ENCODE results near the gene BCAR1.

The BCAR1 gene

DNA sequence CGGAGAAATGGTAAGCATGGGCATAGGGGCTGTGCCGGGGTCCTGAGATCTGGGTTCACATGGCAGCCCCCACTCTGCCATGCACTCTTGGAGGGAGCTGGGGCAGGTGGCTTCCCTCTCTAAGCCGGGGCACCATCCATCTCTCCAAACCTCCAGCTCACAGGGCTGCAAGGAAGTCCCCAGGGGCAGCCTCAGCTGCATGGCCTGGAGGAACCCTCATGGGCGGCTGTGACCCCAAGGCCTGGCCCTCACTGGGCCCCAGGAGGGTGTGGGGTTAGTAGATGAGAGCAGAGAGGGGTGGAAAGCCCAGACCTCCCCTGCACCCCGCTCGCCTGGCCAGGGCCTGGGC is 47.0 kb downstream of the BCAR1 start:
- DNase-seq (ENCODE audit: low read depth in 2 of 2), result no peak

DNA sequence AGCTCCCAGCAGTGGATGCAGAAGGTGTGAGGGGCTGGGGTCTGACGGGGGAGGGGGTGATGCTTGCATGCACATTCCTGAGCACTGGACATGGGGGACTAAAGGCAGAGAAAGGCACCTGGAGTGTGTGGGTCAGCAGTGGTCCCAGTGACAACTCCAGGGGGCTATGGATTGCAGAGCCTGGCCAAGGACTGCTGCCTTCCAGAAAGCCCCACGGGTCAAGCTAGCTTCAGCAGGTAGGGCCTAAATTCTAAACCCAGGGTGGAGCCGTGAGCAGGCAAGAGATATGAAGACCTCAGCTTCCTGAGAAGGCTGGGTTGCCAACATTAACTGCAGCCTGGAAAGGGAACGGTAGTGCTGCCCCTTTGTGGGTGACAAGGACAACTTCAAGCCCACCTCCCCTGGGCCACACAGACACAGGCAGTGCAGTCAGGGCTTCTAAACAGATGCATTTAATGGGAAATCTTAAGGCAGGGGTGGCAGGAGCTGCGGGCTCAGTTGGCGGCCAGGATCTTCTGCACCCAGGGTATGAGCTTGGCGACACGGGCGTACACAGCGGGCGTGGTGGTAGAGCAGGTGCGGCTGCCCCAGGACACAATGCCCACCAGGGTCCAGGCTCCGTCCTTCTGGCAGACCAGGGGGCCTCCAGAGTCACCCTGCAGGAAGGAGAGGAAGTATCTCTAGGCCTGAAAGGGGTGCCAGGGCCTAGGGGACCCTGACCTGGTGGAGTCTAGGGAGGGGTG is 47.6 kb downstream of the BCAR1 start:
- DNase-seq (ENCODE audit: low read depth in 2 of 2), result no peak

DNA sequence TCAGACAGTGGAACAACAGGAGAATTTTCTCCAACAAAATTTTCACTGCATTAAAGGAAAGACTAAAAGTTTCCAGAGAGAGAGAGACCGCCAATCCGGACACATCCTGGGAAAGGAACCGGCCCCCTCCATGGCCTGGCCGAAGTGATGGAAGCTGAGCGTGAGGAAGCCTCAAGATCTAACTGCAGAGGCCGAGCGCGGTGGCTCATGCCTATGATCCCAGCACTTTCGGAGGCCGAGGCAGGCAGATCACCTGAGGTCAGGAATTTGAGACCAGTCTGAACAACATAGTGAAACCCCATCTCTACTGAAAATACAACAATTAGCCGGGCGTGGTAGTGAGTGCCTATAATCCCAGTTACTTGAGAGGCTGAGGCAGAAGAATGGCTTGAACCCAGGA is 48.3 kb downstream of the BCAR1 start:
- no peak for DNase-seq (ENCODE audit: low read depth in 2 of 2)

DNA sequence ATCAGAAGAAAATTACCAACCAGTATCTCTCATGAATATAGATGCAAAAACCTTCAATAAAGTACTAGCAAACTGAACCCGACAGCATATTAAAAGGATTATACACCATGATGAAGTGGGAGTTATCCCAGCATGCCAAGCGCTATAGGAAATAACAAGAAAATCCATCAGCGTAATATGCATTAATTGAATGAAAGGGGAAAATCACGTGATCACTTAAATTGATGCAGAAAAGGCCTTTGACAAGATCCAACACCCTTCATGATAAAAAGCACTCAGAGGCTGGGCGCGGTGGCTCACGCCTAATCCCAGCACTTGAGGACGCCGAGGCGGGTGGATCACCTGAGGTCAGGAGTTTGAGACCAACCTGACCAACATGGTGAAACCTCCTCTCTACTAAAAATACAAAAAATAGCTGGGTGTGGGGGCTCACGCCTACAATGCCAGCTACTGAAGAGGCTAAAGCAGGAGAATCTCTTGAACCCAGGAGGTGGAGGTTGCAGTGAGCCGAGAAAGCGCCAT is 49.3 kb downstream of the BCAR1 start:
- no peak for DNase-seq (ENCODE audit: low read depth in 2 of 2)

DNA sequence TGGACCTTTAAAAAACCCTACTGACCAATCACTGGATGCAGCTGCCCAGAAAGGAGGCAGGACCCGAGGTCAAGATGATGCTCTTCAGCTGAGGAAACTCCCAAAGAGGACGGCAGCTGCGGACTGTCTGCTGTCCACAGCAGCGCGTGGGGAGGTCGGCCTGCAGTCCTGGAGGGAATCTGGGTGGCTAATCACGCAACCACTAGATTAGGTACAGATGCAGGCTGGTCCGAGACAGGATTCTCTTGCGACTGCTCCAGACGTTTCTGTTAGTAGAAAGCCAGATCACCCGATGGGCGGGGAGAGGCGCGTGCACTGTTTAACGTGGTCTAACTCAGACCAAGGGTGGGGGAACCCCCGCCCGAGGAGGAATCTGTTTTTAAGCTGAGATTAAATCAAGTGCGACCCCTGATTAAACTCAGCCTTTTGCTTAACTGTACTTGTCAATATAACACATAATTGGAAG is 53.3 kb downstream of the BCAR1 start:
- DNase-seq (ENCODE audit: low read depth in 2 of 2), result no peak

DNA sequence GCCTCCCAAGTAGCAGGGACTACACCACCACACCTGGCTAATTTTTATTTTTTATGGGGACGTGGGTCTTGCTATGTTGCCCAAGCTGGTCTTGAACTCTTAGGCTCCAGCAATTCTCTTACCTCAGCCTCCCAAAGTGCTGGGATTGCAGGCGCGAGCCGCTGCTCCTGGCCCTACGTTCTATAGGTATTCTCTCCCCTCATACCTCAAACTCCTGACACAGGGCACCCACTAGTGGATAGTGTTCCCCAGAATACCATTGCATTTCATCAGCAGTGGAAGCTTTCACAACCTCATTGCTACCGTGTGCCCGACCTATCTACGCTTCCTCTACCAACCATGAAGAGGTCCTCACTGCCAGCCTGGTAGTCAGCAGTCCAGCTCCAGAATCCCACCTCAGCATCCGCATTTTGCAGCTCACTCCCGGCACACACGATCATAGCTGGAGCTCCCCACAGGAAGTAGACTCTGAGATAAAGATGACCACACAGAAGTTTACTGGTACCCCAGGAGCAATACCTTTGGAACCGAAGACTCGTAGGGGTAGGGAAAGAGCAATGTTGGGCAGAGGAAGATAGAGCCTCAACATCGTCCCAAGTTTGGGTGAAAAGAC is 53.8 kb downstream of the BCAR1 start:
- no peak for DNase-seq (ENCODE audit: low read depth in 2 of 2)

DNA sequence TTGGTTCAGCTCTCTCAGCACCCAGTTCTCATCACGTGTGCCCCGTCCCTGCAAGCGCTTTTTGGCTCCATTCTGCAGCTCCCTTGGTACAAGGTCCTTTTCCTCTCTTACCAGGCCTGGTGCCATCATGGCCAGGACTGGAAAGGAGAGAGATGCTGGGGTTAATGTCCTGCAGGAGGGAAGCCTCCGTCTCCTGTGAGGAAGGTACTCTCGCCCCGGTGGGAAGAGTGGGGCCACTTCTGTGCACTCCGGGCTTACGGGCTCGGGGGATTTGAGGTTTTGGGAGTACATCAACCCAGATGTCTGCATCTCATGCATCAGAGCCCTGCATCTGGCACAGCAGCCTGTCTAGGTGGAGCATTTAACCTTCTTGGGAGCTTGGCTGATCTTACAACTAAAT is 54.6 kb downstream of the BCAR1 start:
- no peak for DNase-seq (ENCODE audit: low read depth in 2 of 2)

DNA sequence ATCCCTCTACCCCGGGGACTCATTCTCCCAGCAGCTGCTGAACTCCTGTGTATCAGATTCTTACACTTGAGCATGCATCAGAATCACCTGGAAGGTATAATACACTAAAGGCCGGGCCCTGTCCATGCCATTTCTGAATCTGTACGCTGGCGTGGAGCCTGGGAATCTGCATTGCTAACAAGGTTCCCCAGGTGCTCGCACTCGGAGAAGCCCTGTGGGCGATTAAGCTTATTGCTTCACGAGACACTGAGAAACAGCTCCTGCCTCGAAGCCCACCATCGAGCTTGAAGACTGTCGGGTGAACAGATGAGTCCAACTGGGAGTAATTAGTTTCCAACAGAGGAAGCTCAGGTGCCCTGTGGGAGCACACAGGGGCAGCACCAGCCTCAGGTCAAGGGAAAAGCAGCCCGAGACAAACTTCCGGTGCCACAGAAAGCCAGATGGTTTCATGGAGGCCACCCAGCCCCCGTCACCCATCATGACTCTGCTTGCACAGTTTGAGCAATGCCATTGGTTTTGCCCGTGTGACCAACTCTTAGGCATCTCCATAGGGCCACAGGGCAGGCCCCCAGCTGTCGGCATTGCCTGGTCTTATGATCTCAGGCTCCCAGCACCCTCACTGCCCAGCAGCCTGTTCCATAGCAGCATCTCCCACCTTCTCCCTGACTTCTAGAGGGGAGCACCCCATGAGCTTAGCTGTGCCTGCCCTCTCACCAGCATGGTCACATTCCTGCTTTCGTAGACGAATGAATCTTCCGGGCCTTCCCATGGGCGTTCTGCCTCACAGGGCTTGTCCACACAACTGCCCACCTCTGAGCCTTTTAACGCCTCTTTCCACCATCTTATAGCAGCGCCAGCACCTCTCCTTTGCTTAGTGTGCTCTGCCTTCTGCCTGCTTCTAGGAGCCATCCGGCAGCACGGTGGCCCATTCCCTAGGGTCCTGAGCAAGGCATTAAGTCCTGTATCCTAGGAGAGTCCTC is 55.3 kb downstream of the BCAR1 start:
- no peak for DNase-seq (ENCODE audit: low read depth in 2 of 2)

DNA sequence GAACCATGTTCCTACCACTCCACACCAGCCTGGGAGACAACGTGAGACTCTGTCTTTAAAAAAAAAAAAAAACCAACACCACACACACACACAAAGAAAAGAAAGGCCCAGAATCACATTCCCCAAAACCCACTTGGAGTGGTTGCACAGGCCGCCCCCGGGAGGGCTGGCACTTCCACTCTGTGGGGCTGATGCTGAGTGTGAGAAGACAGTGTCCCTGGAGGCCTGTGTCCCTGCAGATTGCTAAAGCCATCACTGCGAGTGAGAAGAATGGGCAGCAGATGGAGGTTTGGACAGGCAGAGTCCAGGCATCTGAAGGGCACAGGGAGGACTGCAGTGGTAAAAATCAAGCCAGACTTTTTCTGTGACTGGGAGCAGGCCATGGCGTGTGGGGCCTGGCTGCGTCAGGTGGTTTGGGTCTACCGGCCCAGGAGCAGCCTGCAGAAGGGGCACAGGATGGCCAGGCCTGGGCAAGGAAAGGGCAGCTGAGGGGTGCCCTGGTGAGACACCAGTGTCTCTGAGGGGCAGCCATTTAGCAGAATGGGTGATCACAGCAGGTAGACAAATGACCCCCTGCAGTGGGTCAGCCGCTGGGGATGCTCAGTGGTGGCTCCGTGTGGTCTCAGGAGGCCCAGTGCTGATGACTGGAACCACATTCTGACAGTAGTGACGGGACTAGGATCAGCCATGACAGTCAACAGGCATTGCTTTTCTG is 57.5 kb downstream of the BCAR1 start:
- DNase-seq (ENCODE audit: low read depth in 2 of 2), result no peak

DNA sequence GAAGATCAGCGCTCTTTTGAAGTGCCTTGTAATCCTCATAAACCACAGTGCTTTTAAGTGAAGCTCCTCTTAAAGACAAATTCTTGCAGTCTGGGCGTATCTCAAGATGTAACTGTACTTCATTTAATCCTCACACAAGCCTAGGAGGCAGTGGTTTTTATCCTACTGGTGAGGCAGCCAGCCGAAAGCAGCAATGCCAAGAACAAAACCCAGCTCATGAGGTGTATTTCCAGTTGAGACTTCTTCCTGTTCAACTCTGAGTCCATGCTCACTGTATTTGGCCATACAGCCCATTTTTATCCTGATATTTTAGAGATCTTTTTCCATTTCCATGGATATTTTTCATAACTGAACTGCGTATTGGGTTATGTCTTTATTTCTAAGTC is 58.2 kb downstream of the BCAR1 start:
- no peak for DNase-seq (ENCODE audit: low read depth in 2 of 2)

DNA sequence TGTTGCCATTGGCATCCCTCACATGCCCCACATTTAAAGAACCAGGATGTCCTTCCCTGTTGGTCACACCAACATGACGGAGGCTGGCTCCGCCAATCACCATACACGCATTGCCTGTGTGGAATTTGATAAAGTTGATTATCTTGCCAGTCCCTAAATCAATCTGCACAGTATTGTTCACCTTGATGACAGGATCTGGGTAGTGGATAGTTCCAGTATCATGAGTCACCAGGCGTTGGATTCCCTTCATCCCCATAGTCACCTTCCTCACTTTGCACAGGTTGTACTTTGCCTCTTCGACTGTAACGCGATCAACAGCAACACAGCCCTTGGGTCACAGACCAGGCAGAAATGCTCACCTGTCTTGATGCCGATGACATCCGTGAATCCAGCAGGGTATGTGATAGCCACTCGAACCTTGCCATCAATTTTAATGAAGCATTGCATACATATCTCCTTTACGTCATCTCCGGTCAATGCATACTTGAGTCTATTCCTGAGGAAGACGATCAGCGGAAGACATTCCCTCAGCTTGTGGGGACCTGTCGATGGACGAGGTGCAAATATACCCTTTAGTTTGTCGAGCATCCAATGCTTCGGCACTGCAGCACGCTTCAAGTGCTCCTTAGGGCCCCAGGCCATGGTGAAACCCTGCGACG is 58.7 kb downstream of the BCAR1 start:
- DNase-seq (ENCODE audit: low read depth in 2 of 2), result no peak

DNA sequence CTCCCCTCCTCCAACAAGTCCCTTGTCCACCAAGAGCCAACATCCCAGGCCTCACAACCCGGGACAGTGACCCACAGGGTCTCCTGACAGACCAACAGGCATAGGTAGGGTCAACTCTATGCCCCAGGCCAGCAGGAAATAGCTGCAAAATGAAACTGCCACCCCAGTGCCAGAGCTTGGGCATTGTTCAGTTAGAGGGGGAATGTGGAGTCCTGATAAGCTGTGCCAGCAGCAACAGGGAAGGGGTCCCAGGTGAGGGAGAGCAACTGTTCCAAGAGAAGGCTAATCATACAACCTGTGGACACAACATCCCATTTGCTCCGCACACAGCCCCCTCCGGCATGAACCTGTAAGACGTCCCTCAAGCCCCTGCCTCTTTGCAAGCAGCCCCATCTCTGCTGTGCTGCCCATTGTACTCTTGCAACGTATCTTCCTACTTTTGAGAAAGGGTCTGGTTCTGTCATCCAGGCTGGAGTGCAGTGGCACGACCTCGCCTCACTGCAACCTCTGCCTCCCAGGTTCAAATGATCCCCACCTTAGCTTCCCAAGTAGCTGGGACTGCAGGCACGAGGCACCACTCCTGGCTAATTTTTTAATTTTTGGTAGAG is 61.7 kb downstream of the BCAR1 start:
- DNase-seq (ENCODE audit: low read depth in 2 of 2), result no peak

DNA sequence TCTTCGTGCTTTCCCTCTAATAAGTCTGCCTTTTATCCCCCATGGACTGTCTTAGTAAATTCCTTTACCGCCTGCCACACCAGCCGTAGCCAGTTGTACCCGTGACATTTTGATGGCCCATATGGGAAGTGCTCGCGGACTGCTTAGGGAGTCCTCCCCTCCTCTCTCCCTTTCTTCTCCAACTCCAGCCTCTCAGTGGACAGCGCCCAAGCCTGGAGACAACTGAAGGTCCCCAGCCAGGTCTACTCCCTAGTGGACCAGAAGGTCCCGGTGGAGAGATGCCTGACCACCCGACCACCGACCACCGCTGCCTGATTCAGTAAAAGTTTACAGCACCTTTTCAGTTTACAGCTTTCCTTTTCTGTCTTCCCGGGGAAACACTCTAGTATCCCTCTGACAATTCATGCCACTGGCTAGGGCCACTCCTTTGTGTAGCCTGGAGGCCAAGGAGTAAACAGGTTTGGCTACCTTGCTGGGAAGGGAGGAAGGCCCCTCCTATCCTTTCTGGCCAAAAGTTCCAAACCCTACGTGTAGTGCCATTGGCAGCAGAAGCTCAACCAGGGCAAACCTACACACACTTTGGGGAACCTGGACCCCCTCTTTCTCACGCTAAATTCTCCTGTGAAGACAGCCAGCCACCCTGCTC is 62.5 kb downstream of the BCAR1 start:
- DNase-seq (ENCODE audit: low read depth in 2 of 2), result no peak

DNA sequence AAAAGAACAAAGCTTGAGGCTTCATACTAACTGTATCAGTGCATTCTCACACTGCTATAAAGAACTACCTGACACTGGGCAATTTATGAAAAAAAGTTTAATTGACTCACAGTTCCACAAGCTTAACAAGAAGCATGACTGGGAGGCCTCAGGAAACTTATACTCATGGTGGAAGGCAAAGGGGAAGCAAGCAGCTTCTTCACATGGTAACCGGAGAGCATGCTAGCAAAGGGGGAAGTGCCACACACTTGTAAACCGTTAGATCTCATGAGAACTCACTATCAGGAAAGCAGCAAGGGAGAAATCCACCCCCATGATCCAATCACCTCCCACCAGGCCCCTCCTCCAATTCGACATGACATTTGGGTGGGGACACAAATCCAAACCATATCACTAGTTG is 69.8 kb downstream of the BCAR1 start:
- DNase-seq (ENCODE audit: low read depth in 2 of 2), result no peak

DNA sequence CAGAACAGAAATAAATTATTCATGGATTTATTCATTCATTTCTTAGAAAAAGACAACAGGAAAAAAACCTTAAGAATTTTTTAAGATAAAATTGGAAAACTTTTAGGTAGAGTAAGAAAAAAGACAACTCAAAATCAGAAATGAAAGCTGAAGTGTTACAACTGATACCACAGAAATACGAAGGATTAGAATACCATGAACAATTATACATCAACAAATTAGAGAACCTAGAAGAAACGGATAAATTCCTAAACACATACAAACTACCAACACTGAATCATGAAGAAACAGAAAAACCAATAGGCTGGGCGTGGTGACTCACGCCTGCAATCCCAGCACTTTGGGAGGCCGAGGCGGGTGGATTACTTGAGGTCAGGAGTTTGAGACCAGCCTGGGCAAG is 72.2 kb downstream of the BCAR1 start:
- no peak for DNase-seq (ENCODE audit: low read depth in 2 of 2)

All from stimulated activated CD8-positive, alpha-beta memory T cell treated with anti-CD3 and anti-CD28 coated beads, Interleukin-7, amount 100 ng/mL, for 1 hour (primary cell).